Islet precursor cell (in vitro differentiated cells): ENCODE measurements around the gene DZIP3.

Source experiments
- DNase-seq: peaks from one replicate; pipeline ENCODE4 v3.0.0-alpha.2; 2018

The DZIP3 gene

GRCh38 chr3:108589081-108589997 lies at the start of gene DZIP3, which contains the start of gene CIP2A:
Gene DZIP3 (plus strand): TSS chr3:108589722. CDS start chr3:108605407, 15,685 bp downstream.
Gene CIP2A (minus strand): TSS chr3:108589438. CDS start chr3:108589375, 63 bp downstream.
- peak; percentile 99 for DNase-seq

- no peak for DNase-seq
These were observed 43.3 kb upstream of the DZIP3 start for GRCh38 chr3:108546247-108546646.

GRCh38 chr3:108546692-108547091 lies 42.8 kb upstream of the DZIP3 start:
- no peak for DNase-seq

GRCh38 chr3:108548304-108548703 lies 41.2 kb upstream of the DZIP3 start:
- DNase-seq, result no peak

- no peak for DNase-seq
These were observed 40.6 kb upstream of the DZIP3 start for GRCh38 chr3:108548886-108549285.

GRCh38 chr3:108552267-108553159 lies 37.0 kb upstream of the DZIP3 start:
- no peak for DNase-seq

- DNase-seq, result no peak
These were observed 35.3 kb upstream of the DZIP3 start for GRCh38 chr3:108554229-108554628.

GRCh38 chr3:108554913-108555571 lies 34.5 kb upstream of the DZIP3 start:
- DNase-seq, result no peak

GRCh38 chr3:108555966-108556581 lies 33.4 kb upstream of the DZIP3 start:
- DNase-seq, result no peak

GRCh38 chr3:108562565-108562964 lies 27.0 kb upstream of the DZIP3 start:
- no peak for DNase-seq

- DNase-seq, result no peak
These were observed 25.0 kb upstream of the DZIP3 start for GRCh38 chr3:108564564-108564963.

GRCh38 chr3:108565506-108565905 lies 24.0 kb upstream of the DZIP3 start:
- no peak for DNase-seq

GRCh38 chr3:108566599-108566998 lies 22.9 kb upstream of the DZIP3 start:
- DNase-seq, result no peak

- no peak for DNase-seq
These were observed 20.2 kb upstream of the DZIP3 start for GRCh38 chr3:108569336-108569735.

- DNase-seq, result no peak
These were observed 11.5 kb upstream of the DZIP3 start for GRCh38 chr3:108578064-108578463.

GRCh38 chr3:108588601-108589000 lies 921 bp upstream of the DZIP3 start:
- DNase-seq, result no peak

GRCh38 chr3:108589998-108590323 lies 439 bp downstream of the DZIP3 start:
- DNase-seq, result no peak

- no peak for DNase-seq
These were observed 938 bp downstream of the DZIP3 start for GRCh38 chr3:108590460-108590859.

GRCh38 chr3:108595321-108595720 lies 5.8 kb downstream of the DZIP3 start:
- no peak for DNase-seq

GRCh38 chr3:108598375-108598774 lies 8.9 kb downstream of the DZIP3 start:
- no peak for DNase-seq

GRCh38 chr3:108599677-108600409 lies 10.3 kb downstream of the DZIP3 start:
- no peak for DNase-seq
